Hepatic stellate cell (primary cell): ENCODE data around the gene TCL1A.
"Not testable (repeated sequence)": the region's sequence is repeated elsewhere in the genome, so short reads cannot be mapped to it uniquely, and the experiment has no call there.

Source experiments
- DNase-seq: peaks from one replicate; pipeline ENCODE4 v3.0.0; 2011; ENCODE audit warnings: low spot score

TCL1A gene

GRCh38 chr14:95677179-95677835 lies 36.6 kb downstream of the TCL1A start:
- DNase-seq: no peak

- DNase-seq: no peak
These were observed 38.4 kb downstream of the TCL1A start for GRCh38 chr14:95675486-95675885.

- DNase-seq: no peak
These were observed 39.3 kb downstream of the TCL1A start for GRCh38 chr14:95674613-95675012.

GRCh38 chr14:95668235-95668772 lies 45.6 kb downstream of the TCL1A start:
- no peak for DNase-seq

GRCh38 chr14:95667249-95667693 lies 46.7 kb downstream of the TCL1A start:
- no peak for DNase-seq

- DNase-seq: no peak
These were observed 47.5 kb downstream of the TCL1A start for GRCh38 chr14:95666450-95666849.

GRCh38 chr14:95665530-95665929 lies 48.4 kb downstream of the TCL1A start:
- not testable (repeated sequence) for DNase-seq

- no peak for DNase-seq
These were observed 49.4 kb downstream of the TCL1A start for GRCh38 chr14:95664546-95664945.

GRCh38 chr14:95664066-95664465 lies 49.9 kb downstream of the TCL1A start:
- no peak for DNase-seq

GRCh38 chr14:95663226-95663797 lies 50.6 kb downstream of the TCL1A start:
- DNase-seq: no peak

- DNase-seq: no peak
These were observed 51.3 kb downstream of the TCL1A start for GRCh38 chr14:95662376-95663186.

GRCh38 chr14:95660651-95661515 lies 53.0 kb downstream of the TCL1A start:
- no peak for DNase-seq

- no peak for DNase-seq
These were observed 53.9 kb downstream of the TCL1A start for GRCh38 chr14:95659990-95660385.
